ENCODE results near the gene SMIM10L1.
A peak's percentile ranks its signal among the peaks of the same experiment; 100 is the strongest.

SMIM10L1 gene

GRCh38 chr12:11171145-11171968, at the start of gene SMIM10L1:
Gene SMIM10L1 (plus strand): TSS chr12:11171194. CDS start chr12:11171357, 163 bp downstream.
- DNase-seq = peak; percentile 72

- no peak for DNase-seq
These were observed 40.6 kb upstream of the SMIM10L1 start for GRCh38 chr12:11130382-11130781.

GRCh38 chr12:11130999-11131398, 40.0 kb upstream of the SMIM10L1 start:
- DNase-seq = no peak

- DNase-seq = no peak
These were observed 37.8 kb upstream of the SMIM10L1 start for GRCh38 chr12:11133162-11133561.

GRCh38 chr12:11133816-11134215, 37.2 kb upstream of the SMIM10L1 start:
- DNase-seq = no peak

- DNase-seq = no peak
These were observed 36.7 kb upstream of the SMIM10L1 start, which contains the start of gene TAS2R30 for GRCh38 chr12:11134305-11134704. Gene TAS2R30 (minus strand): TSS chr12:11134644. CDS start chr12:11134244, 400 bp downstream.

- no peak for DNase-seq
These were observed 34.9 kb upstream of the SMIM10L1 start for GRCh38 chr12:11136075-11136474.

- no peak for DNase-seq
These were observed 27.6 kb upstream of the SMIM10L1 start for GRCh38 chr12:11143352-11143751.

GRCh38 chr12:11144297-11144696, 26.7 kb upstream of the SMIM10L1 start:
- no peak for DNase-seq

- no peak for DNase-seq
These were observed 23.6 kb upstream of the SMIM10L1 start for GRCh38 chr12:11147420-11147819.

GRCh38 chr12:11150832-11151231, 20.2 kb upstream of the SMIM10L1 start:
- no peak for DNase-seq

- no peak for DNase-seq
These were observed 18.3 kb upstream of the SMIM10L1 start for GRCh38 chr12:11152725-11153124.

GRCh38 chr12:11154400-11154925, 16.5 kb upstream of the SMIM10L1 start:
- DNase-seq = no peak

GRCh38 chr12:11158885-11159444, 12.0 kb upstream of the SMIM10L1 start:
- DNase-seq = no peak

GRCh38 chr12:11162502-11162901, 8.5 kb upstream of the SMIM10L1 start:
- DNase-seq = no peak

- no peak for DNase-seq
These were observed 6.6 kb upstream of the SMIM10L1 start for GRCh38 chr12:11164384-11164783.

GRCh38 chr12:11166300-11166699, 4.7 kb upstream of the SMIM10L1 start:
- no peak for DNase-seq

- DNase-seq = no peak
These were observed 217 bp upstream of the SMIM10L1 start for GRCh38 chr12:11170810-11171144.

- peak; percentile 4 for DNase-seq
These were observed 1.1 kb downstream of the SMIM10L1 start for GRCh38 chr12:11171969-11172675.

GRCh38 chr12:11174022-11174421, 3.0 kb downstream of the SMIM10L1 start:
- DNase-seq = no peak

GRCh38 chr12:11178250-11178649, 7.3 kb downstream of the SMIM10L1 start:
- DNase-seq = no peak

GRCh38 chr12:11182529-11182928, 11.5 kb downstream of the SMIM10L1 start:
- no peak for DNase-seq

- no peak for DNase-seq
These were observed 12.0 kb downstream of the SMIM10L1 start for GRCh38 chr12:11183011-11183410.

- no peak for DNase-seq
These were observed 15.8 kb downstream of the SMIM10L1 start, which contains the start of gene TAS2R42 for GRCh38 chr12:11186837-11187236. Gene TAS2R42 (minus strand): TSS chr12:11186937. CDS start chr12:11186937, 0 bp downstream.
